GM21786 (cell line): ENCODE data around the gene CLEC5A.
A peak's percentile ranks its signal among the peaks of the same experiment; 100 is the strongest.
"Not testable (repeated sequence)": the region's sequence is repeated elsewhere in the genome, so short reads cannot be mapped to it uniquely, and the experiment has no call there.

Source experiments
- ATAC-seq: cut with Tn5 transposase; IDR thresholded peaks from one replicate; pipeline ENCODE4 v1.9.1; 2021; ENCODE audit not compliant: unreplicated experiment

Gene CLEC5A

GRCh38 chr7:141946796-141947195 lies at the start of gene CLEC5A:
Gene CLEC5A, minus strand, starts transcription at chr7:141946974. Its CDS starts 682 bp downstream, at chr7:141946292.
- no peak for ATAC-seq

DNA sequence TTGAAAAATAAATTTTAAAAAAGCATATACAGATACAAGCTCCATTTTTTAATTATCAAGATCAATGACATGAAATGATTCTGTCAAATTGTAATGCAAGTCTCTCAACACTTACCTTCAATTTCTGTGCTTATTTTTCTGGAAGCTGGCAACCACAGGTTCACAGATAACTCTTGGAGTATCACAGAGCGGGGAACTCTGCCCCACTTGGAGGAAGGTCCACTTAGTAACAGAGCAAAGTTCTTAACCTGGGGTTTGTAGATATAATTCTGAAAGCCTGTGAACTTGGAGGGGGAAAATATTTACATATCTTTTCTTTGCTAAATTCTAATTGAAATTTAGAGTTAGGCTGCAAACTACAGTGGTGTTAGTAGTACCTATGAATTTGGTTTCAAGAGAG lies 46.6 kb upstream of the CLEC5A start:
- ATAC-seq: no peak

DNA sequence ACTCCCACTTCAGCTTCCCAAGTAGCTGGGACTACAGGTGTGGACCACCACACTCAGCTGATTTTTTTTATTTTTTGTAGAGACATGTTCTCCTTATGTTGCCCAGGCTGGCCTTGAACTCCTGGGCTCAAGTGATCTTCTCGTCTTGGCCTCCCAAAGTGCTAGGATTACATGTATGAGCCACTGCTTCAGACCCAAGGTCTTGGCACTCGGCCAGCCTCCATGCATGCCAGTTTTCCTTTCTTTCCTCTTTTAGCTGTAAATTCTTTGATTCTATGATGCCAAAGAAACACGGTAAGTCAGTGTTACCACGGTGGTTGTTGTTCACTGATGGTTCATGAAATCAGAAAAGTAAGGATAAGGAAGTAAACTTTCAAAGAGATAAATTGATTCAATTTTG lies 45.9 kb upstream of the CLEC5A start:
- ATAC-seq: no peak

DNA sequence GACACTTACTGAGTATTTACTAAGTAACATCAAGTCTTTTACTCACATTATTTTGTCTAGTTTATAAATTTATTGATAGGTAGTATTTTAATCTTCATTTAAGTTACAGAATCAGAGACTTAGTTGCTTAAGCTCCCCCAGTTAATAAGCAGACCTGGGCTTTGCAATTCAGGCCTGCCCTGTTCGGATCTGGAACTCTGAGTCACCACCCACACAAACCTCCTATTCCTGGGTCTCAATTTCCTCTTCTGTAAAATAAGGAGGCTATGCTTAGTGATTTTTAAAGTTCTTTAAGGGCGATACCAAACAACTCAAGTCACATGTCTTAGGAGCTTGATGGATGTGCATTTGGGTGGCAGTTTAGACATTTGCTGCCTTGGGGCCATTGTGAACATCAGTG lies 45.4 kb upstream of the CLEC5A start:
- ATAC-seq: no peak

- ATAC-seq: no peak
Measured at GRCh38 chr7:141991140-141991539, 44.4 kb upstream of the CLEC5A start.

- ATAC-seq: no peak
Measured at GRCh38 chr7:141990011-141990725, 43.4 kb upstream of the CLEC5A start.

GRCh38 chr7:141987803-141988202 lies 41.0 kb upstream of the CLEC5A start:
- ATAC-seq: not testable (repeated sequence)

DNA sequence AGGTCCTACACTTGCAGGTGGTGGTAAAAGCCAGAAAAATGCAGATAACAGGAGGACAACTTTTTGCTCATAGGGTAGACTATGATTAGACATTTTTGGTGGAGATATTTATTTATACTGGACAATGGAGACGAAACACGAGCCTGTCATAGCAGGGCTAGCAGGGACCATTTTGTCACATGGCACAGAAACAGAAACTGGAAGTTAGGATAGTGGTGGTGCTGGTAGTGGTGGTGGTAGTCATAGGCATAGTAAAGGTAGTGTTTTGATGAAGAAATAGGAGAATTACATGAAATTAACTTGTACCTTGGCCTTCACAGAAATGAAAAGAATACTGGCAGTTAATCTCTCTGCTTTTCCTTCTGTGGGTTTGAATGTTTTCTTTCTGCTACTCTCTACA lies 40.1 kb upstream of the CLEC5A start:
- ATAC-seq: no peak

DNA sequence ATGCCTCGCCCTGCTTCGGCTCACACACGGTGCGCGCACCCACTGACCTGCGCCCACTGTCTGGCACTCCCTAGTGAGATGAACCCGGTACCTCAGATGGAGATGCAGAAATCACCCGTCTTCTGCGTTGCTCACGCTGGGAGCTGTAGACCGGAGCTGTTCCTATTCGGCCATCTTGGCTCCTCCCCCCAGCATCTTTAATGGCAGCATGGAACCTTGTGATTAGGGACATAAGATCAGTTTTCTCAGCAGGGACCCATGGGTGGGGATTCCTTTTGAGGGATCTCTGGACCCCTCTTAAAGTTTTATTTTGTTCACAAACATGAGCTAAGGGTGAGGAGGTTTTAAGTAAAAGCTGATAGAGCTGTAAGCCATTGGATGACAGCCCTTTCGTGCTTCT lies 39.2 kb upstream of the CLEC5A start:
- not testable (repeated sequence) for ATAC-seq

GRCh38 chr7:141979568-141979967 lies 32.8 kb upstream of the CLEC5A start:
- no peak for ATAC-seq

- no peak for ATAC-seq
Measured at GRCh38 chr7:141978351-141978750, 31.6 kb upstream of the CLEC5A start.

DNA sequence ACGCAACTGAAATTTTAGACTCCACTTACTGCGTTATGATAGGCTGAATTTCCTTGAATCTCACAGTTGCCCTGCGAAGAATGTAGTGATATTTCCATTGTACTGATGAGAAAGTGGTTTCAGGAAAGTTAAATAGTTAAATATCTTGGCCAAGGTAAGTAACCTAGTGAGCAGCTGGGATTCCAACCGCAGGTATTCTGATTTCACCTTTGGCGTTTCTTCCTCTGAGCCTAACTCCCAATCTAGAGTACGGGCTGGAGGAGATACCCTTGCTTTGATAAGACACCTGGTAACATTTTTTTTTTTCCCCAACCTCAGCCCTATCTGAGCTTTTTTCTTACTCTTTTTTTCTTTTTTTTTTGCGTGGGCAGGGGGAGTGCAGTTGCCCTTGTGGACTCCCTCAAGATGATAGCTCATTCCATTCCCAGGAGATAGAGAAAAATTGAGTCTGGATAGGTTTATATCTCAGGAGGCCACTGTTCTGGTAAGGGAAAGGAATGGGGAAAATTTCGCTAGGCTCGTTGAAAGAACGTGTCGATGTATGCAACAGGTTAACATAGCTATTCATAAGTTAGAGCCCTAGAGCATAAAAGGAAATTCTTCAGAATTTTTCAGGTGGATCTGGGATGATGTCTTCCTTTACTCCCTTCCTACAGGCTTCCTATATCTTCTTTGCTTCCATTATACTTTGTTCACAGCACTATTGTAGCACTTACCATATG lies 29.9 kb upstream of the CLEC5A start:
- no peak for ATAC-seq

DNA sequence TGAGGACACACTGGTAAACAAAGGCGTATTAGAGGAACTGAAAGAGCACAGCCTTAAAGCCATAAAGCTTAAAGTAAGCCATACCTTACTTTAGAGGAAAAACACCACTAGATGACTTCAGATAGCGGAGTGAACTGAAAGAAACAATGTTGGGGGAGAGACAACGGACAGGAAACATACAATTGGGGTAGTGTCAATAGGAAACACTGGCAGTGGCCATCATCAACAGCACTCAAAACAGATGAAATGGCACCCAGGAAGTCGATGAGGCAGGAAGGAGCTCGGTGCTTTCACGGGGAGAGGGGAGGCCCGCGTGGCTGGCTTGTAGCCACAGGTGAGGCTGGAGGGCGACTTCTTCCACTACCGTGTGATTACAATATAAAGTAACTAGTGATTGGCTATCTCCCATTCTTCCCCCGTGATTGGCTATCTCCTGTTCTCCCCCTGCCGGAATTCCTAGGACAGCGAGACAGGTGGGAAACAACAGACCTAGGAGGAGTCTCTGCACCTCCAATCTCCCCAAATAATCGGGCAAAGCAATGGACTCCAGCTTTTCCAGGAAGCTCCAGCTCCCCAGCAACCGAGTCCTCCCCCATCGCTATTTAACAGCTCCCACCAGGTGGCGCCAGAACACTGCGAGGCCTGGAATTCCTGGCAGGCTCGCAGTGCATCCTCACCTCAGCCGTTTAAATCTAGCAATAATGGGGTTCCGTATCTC lies 29.2 kb upstream of the CLEC5A start:
- peak; percentile 83 for ATAC-seq

DNA sequence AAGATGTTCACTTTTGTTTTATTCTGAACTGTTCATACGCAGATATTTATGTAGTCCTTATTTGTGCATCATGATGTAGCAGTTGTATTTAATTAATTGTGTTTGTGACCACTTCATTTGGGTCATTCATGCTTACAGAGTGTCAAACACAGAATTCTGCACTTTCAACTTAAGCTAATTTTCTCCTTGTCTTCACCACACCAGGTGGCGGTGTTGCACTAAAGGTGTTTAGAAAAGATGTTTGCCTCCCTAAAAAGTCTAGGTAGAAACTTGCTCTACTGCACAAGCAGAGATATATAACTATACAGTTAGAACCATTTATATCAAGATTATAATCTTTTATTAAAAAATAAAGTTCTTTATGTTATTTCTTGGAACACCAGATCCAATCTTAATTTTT lies 28.1 kb upstream of the CLEC5A start:
- ATAC-seq: no peak

GRCh38 chr7:141973673-141974072 lies 26.9 kb upstream of the CLEC5A start, which contains the start of gene TAS2R38:
Gene TAS2R38, minus strand, starts transcription at chr7:141973773. Its CDS starts 84 bp downstream, at chr7:141973689.
- no peak for ATAC-seq

DNA sequence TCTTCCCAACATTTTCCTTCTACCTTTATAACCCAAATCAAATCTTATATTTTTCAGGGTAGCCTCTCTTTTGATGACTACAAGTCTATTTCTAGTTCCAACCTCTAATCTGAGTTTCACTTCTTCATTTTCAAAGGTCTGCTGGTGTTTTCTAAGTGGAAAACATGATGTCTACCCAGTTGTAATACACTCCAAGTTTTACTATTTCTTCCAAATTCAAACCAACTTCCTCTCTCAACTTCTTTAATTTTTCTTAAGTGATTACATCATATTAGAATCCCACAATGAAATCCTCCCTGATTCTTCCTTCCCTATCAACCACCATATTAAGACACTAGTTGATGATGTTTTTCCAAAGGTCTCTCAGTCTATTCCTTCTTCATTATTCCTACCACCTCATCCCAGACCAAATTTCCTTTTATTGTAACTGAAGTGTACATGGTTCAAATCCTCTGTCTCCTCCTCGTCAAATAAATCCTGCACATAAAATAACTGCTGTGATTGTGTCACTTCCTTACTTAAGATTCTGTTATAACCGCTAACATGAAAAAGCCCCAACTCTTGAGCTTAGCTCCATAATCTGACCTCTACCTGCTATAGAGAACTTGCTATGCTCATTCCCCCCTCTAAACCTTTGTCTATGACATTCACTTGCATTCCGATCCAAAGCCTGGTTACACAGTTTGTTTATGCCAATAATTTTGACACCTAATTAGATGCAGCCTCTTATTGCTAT lies 14.1 kb upstream of the CLEC5A start:
- peak; percentile 87 for ATAC-seq

- ATAC-seq: no peak
Measured at GRCh38 chr7:141956084-141956483, 9.3 kb upstream of the CLEC5A start.

- ATAC-seq: no peak
Measured at GRCh38 chr7:141954334-141954733, 7.6 kb upstream of the CLEC5A start.

GRCh38 chr7:141952461-141952860 lies 5.7 kb upstream of the CLEC5A start:
- no peak for ATAC-seq

- ATAC-seq: no peak
Measured at GRCh38 chr7:141950806-141951205, 4.0 kb upstream of the CLEC5A start.

DNA sequence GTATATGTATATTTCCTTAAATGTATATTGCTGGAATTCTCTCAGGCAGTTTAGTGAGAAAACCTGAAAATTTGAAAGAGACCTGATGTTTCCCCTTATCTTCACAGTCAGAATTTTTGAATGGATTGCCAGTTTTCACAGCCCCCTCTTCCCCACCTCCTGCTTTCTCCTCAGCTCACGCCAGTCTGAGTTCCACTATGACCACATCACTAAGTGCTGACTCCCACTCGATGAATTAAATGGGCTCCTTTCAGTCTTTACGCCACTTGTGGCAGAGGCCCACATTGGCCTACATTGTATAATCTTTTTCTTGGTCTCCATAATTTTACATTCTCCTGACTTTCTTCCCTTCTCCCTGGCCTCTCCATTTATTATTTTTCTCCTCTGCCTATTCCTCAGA lies 3.1 kb upstream of the CLEC5A start:
- ATAC-seq: no peak
